ENCODE measurements around the gene PPFIBP1. TPM values are rescaled to one million over a fixed set of nuclear protein-coding genes. Genes with fewer than 3 reads are reported as not detected.

Gene PPFIBP1
- total and polyA plus RNA-seq, 8 donors, result 82.8 to 126 (median 96.7) TPM

GRCh38 chr12:27516625-27517024, 7.4 kb upstream of the PPFIBP1 start:
- Histone ChIP-seq H3K27ac (no peak overlapping the region), H3K9me3 (no peaks in the 10 kb centered on the region), H3K36me3 (no peaks in the 10 kb centered on the region), H3K4me3 (no peak overlapping the region), H3K4me1 (peaks cover 4 to 8% of the 10 kb centered on the region in 2 donors), H3K27me3 (no peaks in the 10 kb centered on the region)
- DNase-seq (no peak), ATAC-seq (no peak)
- intact Hi-C loops (cut with DNase I), result no loop called here
- TF ChIP-seq CTCF (IDR thresholded peaks at IDR 0.05), result no peak

- Histone ChIP-seq H3K4me1 (peaks cover 4 to 8% of the 10 kb centered on the region in 2 donors), H3K4me3 (no peak overlapping the region), H3K27ac (no peak overlapping the region), H3K27me3 (no peaks in the 10 kb centered on the region), H3K36me3 (no peaks in the 10 kb centered on the region), H3K9me3 (no peaks in the 10 kb centered on the region)
- no peak for TF ChIP-seq CTCF (IDR thresholded peaks at IDR 0.05)
- intact Hi-C loops (cut with DNase I), result no loop called here
- no peak for ATAC-seq
- no peak for DNase-seq
Measured at GRCh38 chr12:27517546-27517945, 6.5 kb upstream of the PPFIBP1 start.

GRCh38 chr12:27517961-27518665, 5.9 kb upstream of the PPFIBP1 start:
- TF ChIP-seq CTCF (IDR thresholded peaks at IDR 0.05), result no peak
- Histone ChIP-seq H3K36me3 (no peaks in the 10 kb centered on the region), H3K27ac (no peak overlapping the region), H3K27me3 (no peaks in the 10 kb centered on the region), H3K4me1 (peaks cover 7 to 10% of the 10 kb centered on the region in 2 donors), H3K4me3 (no peak overlapping the region), H3K9me3 (no peaks in the 10 kb centered on the region)
- intact Hi-C loops (cut with DNase I), result no loop called here
- DNase-seq (no peak), ATAC-seq (no peak)

GRCh38 chr12:27521066-27521465, 2.9 kb upstream of the PPFIBP1 start:
- TF ChIP-seq CTCF (IDR thresholded peaks at IDR 0.05), result no peak
- intact Hi-C loops (cut with DNase I), result no loop called here
- Histone ChIP-seq H3K36me3 (no peaks in the 10 kb centered on the region), H3K27me3 (no peaks in the 10 kb centered on the region), H3K27ac (peak overlapping the region in 1 of 2 donors; percentile 23), H3K4me1 (peaks cover 12 to 24% of the 10 kb centered on the region in 2 donors), H3K9me3 (no peaks in the 10 kb centered on the region), H3K4me3 (no peak overlapping the region)
- DNase-seq (peak in 2 of 4 donors; percentile 40 to 73), ATAC-seq (no peak)

GRCh38 chr12:27521981-27522380, 2.0 kb upstream of the PPFIBP1 start:
- intact Hi-C loops (cut with DNase I), result no loop called here
- no peaks in the 10 kb centered on the region for H3K36me3 ChIP-seq
- H3K4me3 ChIP-seq, result no peak overlapping the region
- peaks cover 12 to 24% of the 10 kb centered on the region in 2 donors for H3K4me1 ChIP-seq
- no peak overlapping the region for H3K27ac ChIP-seq
- no peak for TF ChIP-seq CTCF (IDR thresholded peaks at IDR 0.05)
- H3K27me3 ChIP-seq, result no peaks in the 10 kb centered on the region
- DNase-seq, result no peak
- no peaks in the 10 kb centered on the region for H3K9me3 ChIP-seq
- no peak for ATAC-seq
